GM21528 (cell line): ENCODE data around the gene CIC.
"Not testable (repeated sequence)": the region's sequence is repeated elsewhere in the genome, so short reads cannot be mapped to it uniquely, and the experiment has no call there.

Experiments
- ATAC-seq: cut with Tn5 transposase; IDR thresholded peaks from one replicate; pipeline ENCODE4 v1.9.1; 2021; ENCODE audit warnings: mild to moderate bottlenecking, moderate library complexity; ENCODE audit not compliant: unreplicated experiment, low FRiP score

The CIC gene

DNA sequence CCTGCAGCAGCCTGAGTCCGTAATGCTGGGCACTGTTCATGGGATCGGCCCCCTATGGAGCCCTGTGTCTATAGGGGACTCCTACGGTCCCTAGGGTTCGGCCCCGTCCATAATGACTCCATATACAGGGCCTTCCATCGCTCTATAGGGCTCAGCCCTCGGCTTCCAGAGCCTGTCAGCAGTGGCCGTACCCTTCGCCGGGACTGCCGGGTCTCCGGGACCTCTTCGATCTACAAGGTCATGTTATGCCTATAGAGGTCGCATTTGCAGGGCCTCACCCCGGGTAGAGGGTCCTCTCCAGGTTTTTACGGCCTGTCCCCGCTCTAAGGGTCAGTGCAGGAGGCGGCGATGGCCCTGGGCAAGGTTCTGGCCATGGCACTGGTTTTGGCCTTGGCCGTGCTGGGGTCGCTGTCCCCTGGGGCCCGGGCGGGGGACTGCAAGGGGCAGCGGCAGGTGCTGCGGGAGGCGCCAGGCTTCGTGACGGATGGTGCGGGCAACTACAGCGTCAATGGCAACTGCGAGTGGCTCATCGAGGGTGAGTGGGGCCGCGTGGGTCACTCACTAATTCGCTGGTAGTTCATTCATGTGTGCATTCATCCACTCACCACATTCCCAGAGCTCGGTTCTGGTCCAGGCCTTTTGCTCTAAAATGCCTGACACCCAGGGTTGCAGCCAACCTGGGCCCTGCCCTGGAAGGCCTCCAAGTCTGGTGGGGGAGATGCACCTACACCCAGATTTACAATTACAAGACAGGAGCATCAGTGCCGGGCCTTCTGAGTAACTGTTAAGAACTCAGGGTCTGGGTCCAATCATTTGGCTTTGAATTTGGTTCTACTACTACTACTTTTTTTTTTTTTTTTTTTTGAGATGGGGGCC, 57.1 kb downstream of the CIC start:
- peak; percentile 26 for ATAC-seq

DNA sequence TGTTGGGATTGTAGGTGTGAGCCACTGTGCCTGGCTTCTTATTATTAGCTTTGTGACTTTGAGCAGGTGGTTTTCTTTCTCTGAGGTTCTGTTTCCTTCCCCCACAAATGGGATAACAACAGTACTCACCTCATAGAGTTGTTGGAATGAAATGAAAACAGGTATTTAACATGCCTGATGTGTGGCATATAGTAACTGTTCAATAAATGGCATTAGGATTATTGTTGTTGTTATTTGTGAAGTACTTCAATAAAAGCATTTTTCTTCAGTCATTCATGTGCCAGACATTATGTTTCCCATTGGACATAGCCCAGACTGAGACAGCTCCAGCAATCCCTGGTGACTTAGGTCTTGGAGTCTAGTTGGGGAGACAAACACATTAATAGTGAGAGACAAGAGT, 57.9 kb downstream of the CIC start:
- ATAC-seq, result no peak

DNA sequence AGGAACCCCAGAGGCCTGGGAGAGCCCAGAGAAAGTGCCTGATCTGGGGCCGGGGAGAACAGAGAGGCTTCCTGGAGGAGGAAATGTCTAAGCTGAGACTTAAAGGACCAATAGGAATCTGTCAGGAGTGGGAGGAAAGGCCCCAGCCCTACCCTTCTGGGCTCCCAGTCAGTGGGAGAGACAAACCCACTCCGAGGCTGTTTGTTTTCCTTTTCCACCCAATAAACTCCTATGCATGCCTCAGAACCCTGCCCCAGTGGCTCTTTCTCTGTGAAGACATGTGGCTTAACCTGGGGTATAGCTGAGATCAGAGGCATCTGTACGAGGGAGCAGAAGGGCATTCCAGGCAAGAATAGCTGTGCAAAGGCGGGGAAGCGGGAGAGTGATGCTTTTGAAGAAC, 58.3 kb downstream of the CIC start:
- ATAC-seq, result no peak

GRCh38 chr19:42328106-42328505, 59.1 kb downstream of the CIC start:
- ATAC-seq, result no peak

- ATAC-seq, result no peak
Measured at GRCh38 chr19:42328854-42329253, 59.8 kb downstream of the CIC start.

- ATAC-seq, result no peak
Measured at GRCh38 chr19:42330241-42330711, 61.2 kb downstream of the CIC start.

DNA sequence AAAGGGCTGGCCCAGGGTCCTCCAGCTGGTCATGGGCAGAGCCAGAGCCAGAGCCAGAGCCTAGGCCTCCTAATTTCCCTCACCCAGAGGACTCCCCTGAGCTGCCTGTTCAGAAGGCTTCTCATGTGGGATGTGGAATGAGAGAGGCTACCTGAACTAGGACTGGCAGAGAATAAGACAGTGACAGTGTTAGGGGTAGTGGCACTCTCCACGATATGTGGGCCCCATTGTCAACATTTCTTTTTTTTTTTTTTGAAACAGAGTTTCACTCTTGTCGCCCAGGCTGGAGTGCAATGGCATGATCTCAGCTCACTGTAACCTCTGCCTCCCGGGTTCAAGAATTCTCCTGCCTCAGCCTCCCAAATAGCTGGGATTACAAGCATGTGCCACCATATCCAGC, 62.3 kb downstream of the CIC start:
- not testable (repeated sequence) for ATAC-seq

GRCh38 chr19:42332059-42332458, 63.0 kb downstream of the CIC start:
- ATAC-seq, result no peak

GRCh38 chr19:42333018-42333417, 64.0 kb downstream of the CIC start:
- ATAC-seq, result no peak

GRCh38 chr19:42333975-42334696, 65.1 kb downstream of the CIC start:
- ATAC-seq, result no peak

DNA sequence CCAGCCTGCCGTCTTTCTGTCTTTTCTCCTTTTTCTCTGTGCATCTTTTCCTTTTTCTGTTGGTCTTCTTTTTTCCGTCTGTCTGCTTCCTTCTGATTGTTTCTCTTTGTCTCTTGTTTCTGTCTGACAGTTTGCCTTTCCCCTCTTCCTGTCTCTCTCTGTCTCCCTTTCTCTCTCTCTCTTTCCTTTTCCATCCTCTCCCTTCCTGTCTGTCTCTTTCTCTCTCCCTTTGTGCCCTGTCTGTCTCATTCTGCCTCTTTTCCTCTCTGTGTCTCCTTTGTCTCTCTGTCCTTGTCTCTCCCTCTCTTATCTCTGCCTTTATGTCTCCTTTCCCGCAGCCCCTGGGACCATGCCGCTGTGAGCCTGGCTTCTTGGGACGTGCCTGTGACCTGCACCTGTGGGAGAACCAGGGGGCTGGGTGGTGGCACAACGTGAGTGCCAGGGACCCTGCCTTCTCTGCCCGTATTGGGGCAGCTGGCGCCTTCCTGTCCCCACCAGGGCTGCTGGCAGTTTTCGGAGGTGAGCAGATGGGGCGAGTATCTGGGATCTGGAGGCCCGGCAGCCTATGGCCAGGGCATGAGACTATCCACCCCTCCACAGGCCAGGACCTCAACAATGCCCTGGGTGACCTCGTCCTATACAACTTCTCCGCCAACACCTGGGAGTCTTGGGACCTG, 65.8 kb downstream of the CIC start:
- ATAC-seq, result no peak

- ATAC-seq, result no peak
Measured at GRCh38 chr19:42335374-42335936, 66.4 kb downstream of the CIC start.

- ATAC-seq, result no peak
Measured at GRCh38 chr19:42335971-42336370, 66.9 kb downstream of the CIC start.

- ATAC-seq, result not testable (repeated sequence)
Measured at GRCh38 chr19:42339126-42339860, 70.2 kb downstream of the CIC start.

DNA sequence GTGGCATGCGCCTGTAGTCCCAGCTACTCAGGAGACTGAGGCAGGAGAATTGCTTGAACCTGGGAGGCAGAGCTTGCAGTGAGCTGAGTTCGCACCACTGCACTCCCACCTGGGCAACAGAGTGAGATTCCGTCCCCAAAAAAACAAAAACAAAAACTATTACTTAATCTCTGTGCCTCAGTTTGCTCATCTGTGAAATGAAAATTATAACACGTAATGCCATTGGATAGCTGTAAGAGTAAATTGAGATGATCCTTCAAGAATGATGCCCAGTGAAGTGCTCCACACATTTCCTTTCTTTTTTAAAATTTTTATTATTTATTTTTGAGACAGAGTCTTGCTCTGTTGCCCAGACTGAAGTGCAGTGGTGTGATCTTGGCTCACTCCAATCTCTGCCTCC, 70.9 kb downstream of the CIC start:
- not testable (repeated sequence) for ATAC-seq

DNA sequence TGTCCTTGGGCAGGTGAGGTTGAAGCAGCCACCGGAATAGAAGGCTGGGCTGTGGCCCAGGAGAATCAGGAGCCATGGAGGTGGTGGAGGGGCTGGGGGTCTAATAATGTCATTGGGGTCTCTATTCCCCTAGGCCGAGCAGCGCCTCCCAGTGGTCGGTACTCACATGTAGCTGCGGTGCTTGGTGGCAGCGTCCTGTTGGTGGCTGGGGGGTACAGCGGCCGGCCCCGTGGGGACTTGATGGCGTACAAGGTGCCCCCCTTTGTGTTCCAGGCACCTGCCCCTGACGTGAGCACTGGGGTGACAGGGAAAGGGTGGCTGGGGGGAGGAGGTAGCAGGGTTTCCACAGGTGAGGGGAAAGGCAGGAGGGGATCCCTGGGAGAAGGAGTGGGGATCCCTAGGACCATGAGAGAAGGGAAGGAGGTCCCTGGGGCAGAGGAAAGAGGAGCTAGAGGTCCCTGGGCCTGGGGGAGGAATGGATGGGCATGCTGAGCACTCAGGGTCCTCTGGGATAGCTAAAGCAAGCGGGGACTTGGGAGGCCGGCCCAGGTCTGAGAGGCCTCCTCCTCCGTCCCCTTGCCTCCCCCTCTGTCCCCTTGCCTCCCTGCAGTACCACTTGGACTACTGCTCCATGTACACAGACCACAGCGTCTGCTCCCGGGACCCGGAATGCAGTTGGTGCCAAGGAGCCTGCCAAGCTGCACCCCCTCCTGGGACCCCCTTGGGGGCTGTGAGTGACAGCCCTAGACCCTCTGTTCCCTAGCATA, 74.5 kb downstream of the CIC start:
- no peak for ATAC-seq

- ATAC-seq, result no peak
Measured at GRCh38 chr19:42344336-42344893, 75.4 kb downstream of the CIC start.
